SK-N-SH (cell line): ENCODE measurements around the gene FLAD1. TPM values are rescaled to one million over a fixed set of nuclear protein-coding genes. Genes with fewer than 3 reads are reported as not detected.

Source experiments
- CTCF ChIA-PET: fragments of 300-600, 350-600 bp; formaldehyde crosslinking; extraction: SDS; loops from one replicate; lab custom pipeline; 2021; lab: Yijun Ruan, JAX
- POLR2A ChIA-PET: fragments of 350-600 bp; sonication (Branson Sonifier 250); formaldehyde crosslinking; extraction: SDS; loops from one replicate; lab custom pipeline; 2020; ENCODE audit warnings: antibody characterized with exemption, inconsistent platforms; lab: Yijun Ruan, JAX
- DNase-seq: peaks from one replicate; pipeline ENCODE4 v3.0.0; 2012
- H2AFZ ChIP-seq: fragments of 200-600 bp; sonication (generic); 2 replicates; pipeline ENCODE4 v1.8.1; 2016; ENCODE audit warnings: antibody characterized with exemption, mild to moderate bottlenecking, low read depth
- H3F3A ChIP-seq: fragments of 200-600 bp; sonication (generic); replicated peaks from 2 replicates; pipeline ENCODE3; 2016; ENCODE audit warnings: antibody characterized with exemption, mild to moderate bottlenecking; ENCODE audit not compliant: insufficient read depth
- H3K27ac ChIP-seq, 2 experiments: fragments of 200-500 bp in 1 of 2; fragments of 200-600 bp in 1 of 2; sonication (Bioruptor generic) in 1 of 2; sonication (generic), shearing (Covaris generic) in 1 of 2; 2 replicates each; pipeline versions ENCODE4 v1.5.1 to v1.6.1; 2014 to 2016; ENCODE audit warnings: low read depth in 2 of 2, inconsistent platforms in 1 of 2, low read length in 1 of 2, mild to moderate bottlenecking in 1 of 2, mixed read lengths in 1 of 2
- H3K27me3 ChIP-seq: fragments of 200-600 bp; sonication (generic), shearing (Covaris generic); 2 replicates; pipeline ENCODE4 v1.6.1; 2016; ENCODE audit warnings: mixed run types; ENCODE audit not compliant: insufficient read depth
- H3K36me3 ChIP-seq, 2 experiments: fragments of 200-500 bp in 1 of 2; fragments of 200-600 bp in 1 of 2; sonication (Bioruptor generic) in 1 of 2; sonication (generic) in 1 of 2; replicated peaks in 1 of 2; 2 replicates each; pipeline versions ENCODE3 to v1.5.1; 2014 to 2016; ENCODE audit warnings: low read length in 1 of 2, mild to moderate bottlenecking in 1 of 2; ENCODE audit not compliant: insufficient read depth in 2 of 2, control insufficient read depth in 1 of 2
- H3K4me1 ChIP-seq, 2 experiments: fragments of 200-500 bp in 1 of 2; fragments of 200-600 bp in 1 of 2; sonication (Bioruptor generic) in 1 of 2; sonication (generic), shearing (Covaris generic) in 1 of 2; 2 replicates each; pipeline versions ENCODE4 v1.5.1 to v1.6.1; 2014 to 2016; ENCODE audit warnings: low read depth in 1 of 2, low read length in 1 of 2, mixed run types in 1 of 2; ENCODE audit not compliant: insufficient read depth in 2 of 2, control insufficient read depth in 1 of 2
- H3K4me2 ChIP-seq: fragments of 200-600 bp; sonication (generic), shearing (Covaris generic); 2 replicates; pipeline ENCODE4 v1.6.1; 2017; ENCODE audit warnings: mixed run types
- H3K4me3 ChIP-seq, 2 experiments: fragments of 200-500 bp in 1 of 2; fragments of 200-600 bp in 1 of 2; sonication (Bioruptor generic) in 1 of 2; sonication (generic), shearing (Covaris generic) in 1 of 2; 2 replicates each; pipeline versions ENCODE4 v1.5.1 to v1.8.1; 2014 to 2016; ENCODE audit warnings: low read depth in 2 of 2, inconsistent platforms in 1 of 2, low read length in 1 of 2, mild to moderate bottlenecking in 1 of 2, mixed read lengths in 1 of 2, moderate library complexity in 1 of 2
- H3K79me2 ChIP-seq: fragments of 200-600 bp; sonication (generic); 2 replicates; pipeline ENCODE4 v1.8.1; 2017; ENCODE audit warnings: mild to moderate bottlenecking; ENCODE audit not compliant: insufficient read depth
- H3K9ac ChIP-seq: fragments of 200-600 bp; sonication (generic); 2 replicates; pipeline ENCODE4 v1.6.1; 2017; ENCODE audit warnings: mixed run types
- H3K9me2 ChIP-seq: fragments of 200-600 bp; sonication (generic); 2 replicates; pipeline ENCODE4 v1.6.1; 2017; ENCODE audit warnings: mixed run types
- H3K9me3 ChIP-seq: fragments of 200-600 bp; sonication (generic); 2 replicates; pipeline ENCODE4 v1.6.1; 2017; ENCODE audit warnings: mixed run types, mild to moderate bottlenecking, moderate library complexity
- H4K20me1 ChIP-seq: fragments of 200-600 bp; sonication (generic); 2 replicates; pipeline ENCODE4 v1.6.1; 2017; ENCODE audit warnings: mild to moderate bottlenecking, mixed run types; ENCODE audit not compliant: insufficient read depth
- CHD2 ChIP-seq: fragments of 150-350 bp; IDR thresholded peaks from 2 replicates; pipeline ENCODE4 v1.6.1; 2018; ENCODE audit warnings: low read length; ENCODE audit not compliant: partially characterized antibody
- CTCF ChIP-seq: fragments of 200-600 bp; sonication (generic); IDR thresholded peaks from 2 replicates; pipeline ENCODE4 v1.6.1; 2017; ENCODE audit warnings: antibody characterized with exemption, mild to moderate bottlenecking, moderate library complexity
- EP300 ChIP-seq, 2 experiments: IDR thresholded peaks; 2 replicates each; pipeline versions ENCODE4 v1.4.0 to v1.6.1; 2012; ENCODE audit warnings: borderline replicate concordance in 1 of 2, low read depth in 1 of 2, low read length in 1 of 2
- EZH2phosphoT487 ChIP-seq: fragments of 200-600 bp; sonication (generic); IDR thresholded peaks from 2 replicates; pipeline ENCODE4 v1.6.1; 2017; ENCODE audit warnings: low read depth, mixed run types, mild to moderate bottlenecking, antibody characterized with exemption, moderate library complexity, borderline replicate concordance
- FOXJ3 ChIP-seq: sonication (generic); formaldehyde crosslinking; IDR thresholded peaks from 2 replicates; pipeline ENCODE4 v1.5.1; 2020; ENCODE audit warnings: mild to moderate bottlenecking, missing genetic modification reagents
- GABPA ChIP-seq: IDR thresholded peaks from 2 replicates; pipeline ENCODE4 v1.4.0; 2012; ENCODE audit warnings: low read depth, mild to moderate bottlenecking
- IRF3 ChIP-seq: fragments of 150-350 bp; IDR thresholded peaks from 2 replicates; pipeline ENCODE4 v1.6.1; 2016; ENCODE audit warnings: mild to moderate bottlenecking, low read depth, low read length
- JUND ChIP-seq: IDR thresholded peaks from 2 replicates; pipeline ENCODE4 v1.4.0; 2012
- PBX3 ChIP-seq: IDR thresholded peaks from 2 replicates; pipeline ENCODE4; 2012
- POLR2AphosphoS5 ChIP-seq: IDR thresholded peaks from 2 replicates; pipeline ENCODE4 v1.6.1; 2012; ENCODE audit warnings: low read depth, low read length
- RAD21 ChIP-seq: IDR thresholded peaks from 2 replicates; pipeline ENCODE4 v1.6.1; 2012; ENCODE audit warnings: mild to moderate bottlenecking, low read length
- RCOR1 ChIP-seq: fragments of 150-350 bp; IDR thresholded peaks from 2 replicates; pipeline ENCODE4 v1.6.1; 2017; ENCODE audit warnings: antibody characterized with exemption, low read length
- RFX5 ChIP-seq: IDR thresholded peaks from 2 replicates; pipeline ENCODE4 v1.6.1; 2012; ENCODE audit warnings: mild to moderate bottlenecking, improper control_type of control experiment, low read length
- TAF1 ChIP-seq: IDR thresholded peaks from 2 replicates; pipeline ENCODE4 v1.6.1; 2012; ENCODE audit warnings: low read depth, mild to moderate bottlenecking, low read length, moderate library complexity, borderline replicate concordance
- TCF12 ChIP-seq: IDR thresholded peaks from 2 replicates; pipeline ENCODE4 v1.4.0; 2012
- TEAD4 ChIP-seq: IDR thresholded peaks from 2 replicates; pipeline ENCODE4 v1.4.0; 2012; ENCODE audit warnings: mild to moderate bottlenecking, borderline replicate concordance; ENCODE audit not compliant: insufficient read depth
- USF2 ChIP-seq: fragments of 150-350 bp; IDR thresholded peaks from 2 replicates; pipeline ENCODE4 v1.6.1; 2017; ENCODE audit warnings: antibody characterized with exemption, low read length, low read depth, borderline replicate concordance
- YY1 ChIP-seq: IDR thresholded peaks from 2 replicates; pipeline ENCODE4 v1.4.0; 2012; ENCODE audit warnings: low read depth, mild to moderate bottlenecking
- WGBS: methylation state at CpG from one replicate; pipeline ENCODE4 v1.1.6; 2017; ENCODE audit warnings: low lambda C conversion rate; 5-methylcytosine and 5-hydroxymethylcytosine counted together
- polyA plus RNA-seq, 3 experiments: library from polyadenylated mRNA; depleted of rRNA; stranded (reverse); fragments of >200 nt; gene quantifications; 2 replicates each; pipeline ENCODE4 v1.2.3, GENCODE V29; 2012

Gene FLAD1
- polyA plus RNA-seq, 1 of the 3 experiments (the other 2 are of a cell fraction) = 50.8 TPM

- no peak for TF ChIP-seq USF2
- no peak for TF ChIP-seq FOXJ3 (CRISPR knock-in tag)
Measured at GRCh38 chr1:155035936-155036335, 52.8 kb downstream of the FLAD1 start (continued).

GRCh38 chr1:155037043-155037442, 53.9 kb downstream of the FLAD1 start:
- Histone ChIP-seq H3K27me3 (no peaks in the 10 kb centered on the region), H3K4me3 (no peak overlapping the region), H2AFZ (no peak overlapping the region), H4K20me1 (no peaks in the 10 kb centered on the region), H3K79me2 (no peaks in the 10 kb centered on the region), H3K36me3 (no peaks in the 10 kb centered on the region), H3K27ac (no peak overlapping the region), H3F3A (no peaks in the 10 kb centered on the region), H3K9ac (no peak overlapping the region), H3K9me3 (no peaks in the 10 kb centered on the region), H3K4me1 (no peaks in the 10 kb centered on the region), H3K9me2 (no peaks in the 10 kb centered on the region), H3K4me2 (no peak overlapping the region)
- CTCF ChIA-PET = interaction anchor here (26.0 kb wide), 1 partner anchor 30 kb away, joined by 573 read pairs; the partner anchor contains the start of genes EFNA3 and EFNA4
- WGBS = 81% methylated on average over 3 of the region's 3 CpGs
- DNase-seq = no peak
- POLR2A ChIA-PET = no interaction called here
- TF ChIP-seq CHD2 (no peak), TEAD4 (no peak), TAF1 (no peak), RFX5 (no peak)

- no peak overlapping the region for H3K4me2 ChIP-seq
- WGBS = 76% methylated on average over 6 of the region's 6 CpGs
- H3K36me3 ChIP-seq = no peaks in the 10 kb centered on the region
- ChIA-PET POLR2A (no interaction called here), CTCF (interaction anchor here (0.6 to 26.0 kb wide), 5 partner anchors 21 to 52 kb away, joined by 3 to 573 read pairs (median 3); partner anchors contain the start of genes EFNA3 and EFNA4)
- no peaks in the 10 kb centered on the region for H3F3A ChIP-seq
- no peaks in the 10 kb centered on the region for H3K4me1 ChIP-seq
- H3K9ac ChIP-seq = no peak overlapping the region
- no peak overlapping the region for H3K27ac ChIP-seq
- DNase-seq = no peak
- H3K9me2 ChIP-seq = no peaks in the 10 kb centered on the region
- no peaks in the 10 kb centered on the region for H4K20me1 ChIP-seq
- H3K4me3 ChIP-seq = no peak overlapping the region
- no peaks in the 10 kb centered on the region for H3K27me3 ChIP-seq
- H2AFZ ChIP-seq = no peak overlapping the region
- H3K9me3 ChIP-seq = no peaks in the 10 kb centered on the region
- no peaks in the 10 kb centered on the region for H3K79me2 ChIP-seq
- TF ChIP-seq IRF3 = no peak
- no peak for TF ChIP-seq CTCF
- TF ChIP-seq PBX3 = no peak
- TF ChIP-seq EZH2phosphoT487 = no peak
- no peak for TF ChIP-seq TCF12
- no peak for TF ChIP-seq RCOR1
- TF ChIP-seq RAD21 = no peak
- no peak for TF ChIP-seq CHD2
- TF ChIP-seq GABPA = no peak
- TF ChIP-seq EP300 (IDR thresholded peaks at IDR 0.05; ENCODE audit: borderline replicate concordance in 1 of 2, low read depth in 1 of 2, low read length in 1 of 2) = no peak
- TF ChIP-seq FOXJ3 (CRISPR knock-in tag) = no peak
- no peak for TF ChIP-seq POLR2AphosphoS5
- no peak for TF ChIP-seq YY1
- no peak for TF ChIP-seq JUND
Measured at GRCh38 chr1:155037851-155038441, 54.8 kb downstream of the FLAD1 start.
